ENCODE data around the gene HLA-DRB1.
"Not testable (repeated sequence)": the region's sequence is repeated elsewhere in the genome, so short reads cannot be mapped to it uniquely, and the experiment has no call there.

HLA-DRB1 gene

GRCh38 chr6:32589596-32590449 is at the start of gene HLA-DRB1:
Gene HLA-DRB1 (minus strand): TSS chr6:32589848. CDS start chr6:32589742, 106 bp downstream.
- DNase-seq = peak; percentile 3 to 24

DNA sequence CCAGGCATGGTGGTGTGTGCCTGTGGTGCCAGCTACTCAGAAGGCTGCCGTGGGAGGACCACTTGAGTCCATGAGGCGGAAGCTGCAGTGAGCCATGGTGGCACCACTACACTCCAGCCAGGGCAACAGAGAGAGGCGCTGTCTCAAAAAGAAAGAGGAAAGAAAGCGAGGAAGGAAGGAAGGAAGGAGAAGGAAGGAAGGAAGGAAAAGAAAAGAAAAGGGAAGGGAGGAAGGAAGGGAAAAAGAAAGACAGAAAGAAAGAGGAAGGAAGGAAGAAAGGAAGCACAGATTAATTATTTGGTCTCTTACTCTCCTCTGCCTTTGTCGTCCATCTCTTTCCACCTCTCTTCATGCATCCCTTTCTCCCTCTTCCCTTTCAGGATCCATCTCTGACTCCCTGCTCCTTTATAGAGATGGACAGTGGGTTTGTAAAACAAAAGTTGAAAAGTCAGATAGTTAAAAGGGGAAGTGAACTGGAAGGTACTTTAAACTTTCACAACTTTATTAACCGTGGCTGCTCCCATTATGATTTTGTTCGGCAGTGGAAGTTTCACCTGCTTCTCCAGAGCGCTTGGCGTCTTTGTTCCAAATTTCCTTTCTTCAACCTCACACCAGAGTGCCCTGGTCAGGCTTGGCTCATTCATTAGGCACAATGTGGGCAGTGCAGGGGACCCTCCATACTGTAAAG is 49.0 kb upstream of the HLA-DRB1 start:
- DNase-seq = no peak

DNA sequence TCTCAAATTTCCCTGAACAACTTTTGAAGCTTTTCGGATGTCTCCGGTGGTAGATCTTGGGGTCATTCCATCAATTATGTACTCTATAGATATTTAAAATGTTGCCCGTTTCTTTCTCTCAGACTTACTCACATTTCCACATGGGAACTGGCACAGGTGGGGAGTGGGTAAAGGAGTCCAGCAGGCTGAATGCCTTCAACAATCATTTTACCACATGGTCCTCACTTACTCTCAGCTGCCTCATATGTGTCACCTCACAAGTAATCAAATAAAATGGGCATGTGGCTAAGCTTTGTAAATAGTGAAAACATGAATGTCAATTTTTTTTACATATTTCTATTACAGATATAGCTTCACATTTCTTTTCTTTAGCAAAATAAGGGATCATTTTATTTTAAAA is 48.2 kb upstream of the HLA-DRB1 start:
- DNase-seq = no peak

DNA sequence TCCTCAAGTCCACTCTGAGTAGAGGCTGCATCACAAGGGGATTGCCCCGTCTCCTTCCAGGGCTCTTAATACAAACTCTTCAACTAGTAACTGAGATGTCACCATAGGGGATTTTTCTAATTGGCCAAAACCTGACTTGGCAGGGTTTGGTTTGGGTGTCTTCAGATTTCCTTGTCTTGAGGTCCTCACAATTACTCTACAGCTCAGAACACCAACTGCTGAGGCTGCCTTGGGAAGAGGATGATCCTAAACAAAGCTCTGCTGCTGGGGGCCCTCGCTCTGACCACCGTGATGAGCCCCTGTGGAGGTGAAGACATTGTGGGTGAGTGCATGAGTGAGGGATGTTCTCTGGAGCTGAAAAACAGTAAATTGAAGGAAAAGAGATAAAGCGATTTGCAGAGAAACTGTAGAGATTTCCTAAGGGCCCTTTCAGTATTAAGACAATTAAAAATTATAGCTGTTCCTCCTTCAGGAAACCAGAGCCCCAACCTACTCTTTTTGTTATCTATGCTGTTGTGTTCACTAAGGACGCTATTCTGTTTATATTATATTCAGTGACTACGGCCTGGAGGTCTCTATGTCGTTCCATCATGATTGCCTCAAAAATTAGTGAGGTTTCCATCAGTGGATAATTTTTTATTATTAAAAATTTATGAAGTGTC is 47.7 kb upstream of the HLA-DRB1 start, which contains the start of gene HLA-DQA1:
Gene HLA-DQA1 (plus strand): TSS at position 188 of the 662 bp plus-strand sequence. CDS start 53 bp downstream, at position 241.
- no peak for DNase-seq

GRCh38 chr6:32635526-32636123 is 46.0 kb upstream of the HLA-DRB1 start:
- no peak for DNase-seq

- not testable (repeated sequence) for DNase-seq
These were observed 40.1 kb upstream of the HLA-DRB1 start for GRCh38 chr6:32629793-32630192.

GRCh38 chr6:32627831-32628230 is 38.2 kb upstream of the HLA-DRB1 start:
- no peak for DNase-seq

DNA sequence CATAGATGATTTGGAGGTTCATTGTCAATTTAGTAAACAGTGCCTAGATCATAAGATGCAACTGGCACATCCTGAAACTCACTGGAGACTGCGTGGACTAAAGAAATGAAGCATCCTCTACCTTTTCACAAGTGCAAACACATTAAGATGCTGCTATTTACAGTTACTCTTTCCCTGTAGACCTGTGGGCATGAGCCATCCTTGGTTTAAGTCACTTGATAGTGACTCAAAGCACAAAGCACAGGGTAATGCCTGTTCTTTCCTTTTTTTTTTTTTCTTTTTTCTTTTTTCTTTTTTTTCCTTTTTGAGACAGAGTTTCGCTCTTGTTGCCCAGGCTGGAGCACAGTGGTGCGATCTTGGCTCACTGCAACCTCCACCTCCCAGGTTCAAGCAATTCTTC is 37.6 kb upstream of the HLA-DRB1 start:
- no peak for DNase-seq

DNA sequence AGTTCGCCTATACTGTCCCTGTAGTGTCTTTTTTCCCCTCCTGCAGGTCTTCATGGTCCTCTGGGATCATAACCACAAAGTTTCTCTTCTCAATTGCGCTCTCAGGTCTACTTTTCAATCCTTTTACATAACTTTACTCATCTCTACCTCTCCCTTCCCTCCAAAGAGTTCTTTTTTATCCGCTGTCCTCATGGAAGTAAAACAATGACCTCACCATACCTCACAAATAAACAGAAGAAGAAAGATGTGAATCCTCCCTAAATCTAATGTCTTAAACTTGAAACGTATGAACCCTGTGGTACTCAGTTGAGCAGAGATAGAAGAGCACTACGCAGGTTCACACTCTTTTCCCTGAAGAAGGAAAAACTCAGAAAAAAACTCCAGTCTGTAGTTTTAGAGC is 35.5 kb upstream of the HLA-DRB1 start:
- no peak for DNase-seq

GRCh38 chr6:32624565-32624964 is 34.9 kb upstream of the HLA-DRB1 start:
- no peak for DNase-seq

- DNase-seq = no peak
These were observed 34.0 kb upstream of the HLA-DRB1 start for GRCh38 chr6:32623693-32624092.

GRCh38 chr6:32622545-32623401 is 33.1 kb upstream of the HLA-DRB1 start:
- no peak for DNase-seq

DNA sequence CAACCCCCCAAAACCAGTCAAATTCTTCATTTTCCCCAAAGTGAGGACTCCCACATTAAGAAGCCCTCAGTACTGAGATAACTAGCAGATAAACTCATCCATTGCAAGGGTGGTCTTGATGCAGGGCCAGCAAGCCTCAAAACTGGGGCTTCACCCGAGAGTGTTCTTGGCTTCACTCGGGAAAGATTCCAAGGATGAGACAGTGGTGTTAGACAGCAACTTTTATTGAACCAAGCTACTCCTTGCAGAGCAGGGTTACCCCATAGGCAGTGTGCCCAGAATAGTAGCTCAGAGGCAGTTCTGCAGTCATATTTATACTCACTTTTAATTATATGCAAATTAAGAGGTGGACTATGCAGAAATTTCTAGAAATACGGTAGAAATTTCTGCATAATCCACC is 31.7 kb upstream of the HLA-DRB1 start:
- no peak for DNase-seq

DNA sequence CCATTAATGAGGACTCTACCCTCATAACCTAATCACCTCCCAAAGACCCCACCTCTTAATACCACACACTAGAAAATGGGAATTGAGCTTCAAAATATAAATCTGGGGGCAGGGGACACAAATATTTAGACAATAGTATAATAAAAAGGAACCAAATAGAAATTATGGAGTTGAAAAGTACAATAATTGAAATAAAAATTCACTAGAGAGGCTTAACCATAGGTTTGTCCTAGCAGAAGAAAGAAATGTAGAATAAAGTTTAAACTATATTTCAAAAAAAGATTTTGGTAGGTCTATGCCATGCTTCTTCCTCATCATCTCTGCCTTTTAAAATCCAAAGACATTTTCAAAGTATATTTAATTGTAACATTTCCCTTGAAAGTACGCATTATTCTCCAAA is 28.1 kb upstream of the HLA-DRB1 start:
- no peak for DNase-seq

DNA sequence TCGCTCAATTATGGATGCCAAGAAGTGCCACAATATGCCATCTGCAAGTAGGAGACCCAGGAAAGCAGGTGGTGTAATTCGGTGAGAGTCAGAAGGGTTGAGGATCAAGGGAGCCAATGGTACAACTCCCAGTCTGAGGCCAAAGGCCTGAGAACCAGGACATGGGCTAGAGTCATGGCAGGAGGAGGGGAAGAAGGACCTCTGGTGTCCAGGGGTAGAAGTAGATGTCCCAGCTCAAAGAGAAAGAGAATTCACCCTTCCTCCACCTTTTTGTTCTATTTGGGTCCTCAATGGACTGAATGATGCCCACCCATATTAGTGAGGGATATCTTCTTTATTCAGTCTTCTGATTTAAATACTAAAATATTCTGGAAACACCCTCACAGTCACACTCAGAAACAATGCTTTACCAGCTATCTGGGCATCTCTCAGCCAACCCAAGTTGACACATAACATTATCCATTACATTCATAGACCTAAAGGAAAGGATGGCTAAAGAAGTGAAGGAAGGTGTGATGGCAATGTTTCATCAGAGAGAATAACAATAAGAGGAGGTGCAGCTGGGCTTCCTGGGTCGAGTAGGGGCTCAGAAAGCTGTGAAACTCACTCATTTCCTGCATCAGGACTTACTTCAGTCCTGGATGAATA is 26.4 kb upstream of the HLA-DRB1 start:
- no peak for DNase-seq

DNA sequence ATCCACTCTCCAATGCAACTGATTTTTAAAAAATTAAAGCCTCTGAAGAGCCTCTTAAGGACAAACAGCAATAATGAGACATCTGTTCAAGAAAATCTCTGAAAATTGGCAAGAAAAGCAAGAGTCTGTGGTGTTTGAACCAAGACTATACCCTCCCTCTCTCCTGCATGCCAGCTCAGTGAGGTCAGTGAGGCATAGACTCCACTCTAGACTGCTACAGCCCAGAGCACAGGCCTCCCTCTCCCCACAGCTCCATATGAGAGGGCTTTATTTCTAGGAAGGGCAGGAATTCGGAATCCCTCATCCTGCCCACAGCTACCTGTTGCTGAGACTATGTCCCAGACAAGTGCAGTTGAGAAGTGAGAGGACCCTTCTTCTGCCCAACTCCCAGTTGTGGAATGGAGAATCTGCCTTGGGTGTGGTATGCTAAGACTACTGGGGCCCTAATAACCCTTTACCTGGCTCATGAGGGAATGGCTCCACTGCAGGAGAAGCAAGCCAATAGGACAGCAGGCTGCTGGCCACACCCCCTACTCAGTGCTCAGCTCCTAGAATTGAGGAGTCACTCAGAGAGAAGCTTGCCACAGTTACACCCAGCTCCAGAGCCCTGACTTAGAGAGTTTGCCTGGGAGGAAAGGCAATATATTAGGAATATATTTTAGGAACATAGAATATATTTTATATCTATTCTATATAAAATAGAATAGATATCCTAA is 24.9 kb upstream of the HLA-DRB1 start:
- no peak for DNase-seq

DNA sequence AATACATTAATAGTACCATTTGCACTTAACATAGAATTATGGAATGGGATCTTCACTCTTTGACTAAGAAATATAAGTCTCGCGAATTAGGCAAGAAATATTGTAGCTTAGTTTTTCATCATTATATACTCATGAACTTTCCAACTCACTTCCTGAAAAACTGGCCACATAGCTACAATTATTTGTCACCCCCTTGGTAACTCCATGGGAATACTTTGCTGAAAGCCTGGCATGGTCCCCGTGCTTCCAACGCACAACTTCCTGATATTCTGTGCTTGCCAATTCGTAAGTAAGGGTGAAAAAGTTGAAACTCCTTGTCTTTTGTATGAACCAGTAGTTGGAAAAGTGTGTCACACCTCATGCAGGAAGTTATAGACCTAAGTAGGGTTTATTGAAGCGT is 23.8 kb upstream of the HLA-DRB1 start:
- no peak for DNase-seq

GRCh38 chr6:32610682-32611296 is 21.1 kb upstream of the HLA-DRB1 start:
- no peak for DNase-seq

GRCh38 chr6:32609731-32610640 is 20.3 kb upstream of the HLA-DRB1 start:
- DNase-seq = peak; percentile 20 to 74
